GM08714 (cell line): ENCODE measurements around the gene CFAP99.

ENCODE experiments used
- H3K4me3 ChIP-seq: fragments of 200-500 bp; sonication (Bioruptor generic); 2 replicates; pipeline ENCODE4 v1.5.1; 2014; ENCODE audit warnings: mild to moderate bottlenecking, low read length, inconsistent platforms
- ZNF274 ChIP-seq: IDR thresholded peaks from 2 replicates; pipeline ENCODE4 v1.6.1; 2012; ENCODE audit warnings: mild to moderate bottlenecking, low read depth, low read length

The CFAP99 gene

DNA sequence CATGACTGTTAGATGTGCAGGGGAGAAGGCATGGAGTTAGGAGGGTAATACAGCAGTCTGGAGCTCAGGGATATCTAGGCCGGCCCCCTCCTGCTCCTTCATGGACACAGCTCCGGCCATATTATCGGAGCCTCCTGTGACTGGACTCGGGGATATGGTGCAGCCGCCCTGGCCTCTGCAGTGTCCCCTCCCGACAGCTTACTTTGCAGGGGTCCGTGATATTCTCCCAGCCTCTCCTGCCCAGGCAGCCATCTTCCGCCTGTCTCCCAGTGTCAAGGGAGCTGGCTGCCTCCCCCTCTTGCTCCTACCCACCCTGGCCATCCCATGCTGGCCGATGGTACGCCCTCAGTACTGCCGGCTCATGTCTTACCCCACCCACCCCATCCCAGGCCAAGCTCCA is 30.3 kb downstream of the CFAP99 start:
- TF ChIP-seq ZNF274 = no peak
- no peak overlapping the region for H3K4me3 ChIP-seq

DNA sequence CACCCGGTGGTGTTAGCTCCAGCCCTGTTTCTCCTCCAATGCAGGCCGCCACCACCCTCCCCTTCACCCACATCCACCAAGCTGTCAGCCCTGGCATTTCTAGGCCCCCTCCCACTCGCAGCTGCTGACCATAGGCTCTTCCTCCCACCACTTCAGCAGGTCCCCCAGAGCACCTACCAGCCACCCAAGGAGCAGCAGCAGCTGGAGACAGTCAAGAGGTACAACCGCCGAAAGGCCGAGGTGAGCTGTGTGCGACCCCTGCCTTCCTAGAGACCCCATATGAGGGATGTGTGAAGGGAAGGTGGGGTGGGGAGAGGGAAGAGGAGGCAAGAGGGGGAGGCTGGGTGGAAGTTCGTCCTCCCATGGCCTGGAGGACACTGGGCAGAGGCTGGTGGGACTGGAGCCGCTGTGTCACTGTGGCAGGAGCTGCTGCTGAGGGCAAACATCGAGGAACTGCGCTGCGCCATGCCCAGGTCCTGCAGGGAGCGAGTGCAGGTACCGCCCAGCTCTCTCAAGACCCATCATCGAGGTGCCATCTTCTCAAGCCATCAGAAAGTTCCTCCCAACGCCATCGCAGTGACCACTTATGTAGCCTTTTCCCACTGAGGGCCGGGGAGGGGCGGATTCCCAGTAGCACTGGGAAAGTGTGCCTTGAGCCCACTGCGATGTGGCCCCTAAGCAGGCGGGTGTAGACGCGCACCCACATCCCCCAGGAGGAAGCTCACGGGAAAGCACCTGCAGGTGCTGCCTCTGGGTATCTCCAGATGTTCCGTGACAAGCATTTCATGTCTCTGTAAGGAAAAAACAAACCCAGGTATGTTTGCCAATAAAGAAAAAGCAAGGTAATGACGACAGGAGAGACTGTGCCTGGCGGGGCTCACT is 31.0 kb downstream of the CFAP99 start:
- TF ChIP-seq ZNF274 = no peak
- H3K4me3 ChIP-seq = no peak overlapping the region

DNA sequence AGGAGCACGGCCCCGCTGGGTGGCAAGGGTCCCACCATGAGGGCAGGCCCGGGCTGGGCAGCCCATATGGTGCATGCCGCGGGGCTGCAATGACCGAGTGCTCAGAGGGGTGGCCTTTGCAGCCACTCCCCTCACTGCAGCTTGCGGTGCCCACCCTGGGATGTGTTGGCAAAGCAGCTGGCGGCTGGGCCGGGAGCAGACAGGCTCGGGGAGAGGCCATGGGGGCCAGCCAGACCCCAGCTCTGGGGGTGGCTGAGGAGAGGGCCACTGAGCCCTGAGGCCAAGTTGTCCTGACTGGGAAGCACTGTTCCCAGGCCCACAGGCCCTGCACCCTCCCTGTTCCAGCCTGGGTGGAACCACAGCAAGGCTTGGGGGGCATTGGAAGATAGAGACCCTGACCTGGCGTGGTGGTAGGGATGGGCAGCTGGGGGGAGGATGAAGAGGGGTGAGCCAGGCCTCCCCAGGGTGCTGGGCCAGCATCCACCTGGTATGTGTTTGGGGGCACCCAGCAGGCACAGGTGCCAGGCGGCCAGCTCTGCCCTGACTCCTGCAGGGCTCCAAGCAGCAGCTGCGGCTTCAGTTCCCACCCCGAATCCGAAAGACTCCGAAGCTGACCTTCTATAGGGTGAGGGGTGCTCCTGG is 31.8 kb downstream of the CFAP99 start:
- H3K4me3 ChIP-seq = no peak overlapping the region
- no peak for TF ChIP-seq ZNF274

DNA sequence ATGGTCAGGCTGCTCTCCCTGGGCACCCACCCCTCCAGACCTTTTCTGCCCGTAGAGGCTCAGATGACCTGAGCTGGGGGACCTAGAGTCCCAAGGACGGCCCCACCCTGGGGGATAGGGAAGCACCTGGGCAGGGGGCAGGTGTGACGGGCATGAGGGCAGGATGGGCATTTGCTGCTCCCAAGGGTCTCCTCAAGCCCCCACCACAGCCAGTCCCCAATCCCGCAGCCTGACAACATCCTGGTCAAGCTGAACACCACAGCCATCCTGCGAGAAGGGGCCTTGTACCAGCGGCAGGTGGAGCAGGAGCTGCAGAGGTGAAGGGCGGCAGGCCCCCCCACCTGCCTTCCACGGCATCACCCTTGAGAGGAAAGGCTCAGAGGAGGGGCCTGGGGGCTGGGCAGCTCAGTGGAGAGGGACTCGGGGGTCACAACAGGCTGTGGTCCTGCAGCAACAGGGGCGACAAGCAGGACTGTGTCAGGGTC is 32.3 kb downstream of the CFAP99 start:
- H3K4me3 ChIP-seq = no peak overlapping the region
- TF ChIP-seq ZNF274 = no peak

DNA sequence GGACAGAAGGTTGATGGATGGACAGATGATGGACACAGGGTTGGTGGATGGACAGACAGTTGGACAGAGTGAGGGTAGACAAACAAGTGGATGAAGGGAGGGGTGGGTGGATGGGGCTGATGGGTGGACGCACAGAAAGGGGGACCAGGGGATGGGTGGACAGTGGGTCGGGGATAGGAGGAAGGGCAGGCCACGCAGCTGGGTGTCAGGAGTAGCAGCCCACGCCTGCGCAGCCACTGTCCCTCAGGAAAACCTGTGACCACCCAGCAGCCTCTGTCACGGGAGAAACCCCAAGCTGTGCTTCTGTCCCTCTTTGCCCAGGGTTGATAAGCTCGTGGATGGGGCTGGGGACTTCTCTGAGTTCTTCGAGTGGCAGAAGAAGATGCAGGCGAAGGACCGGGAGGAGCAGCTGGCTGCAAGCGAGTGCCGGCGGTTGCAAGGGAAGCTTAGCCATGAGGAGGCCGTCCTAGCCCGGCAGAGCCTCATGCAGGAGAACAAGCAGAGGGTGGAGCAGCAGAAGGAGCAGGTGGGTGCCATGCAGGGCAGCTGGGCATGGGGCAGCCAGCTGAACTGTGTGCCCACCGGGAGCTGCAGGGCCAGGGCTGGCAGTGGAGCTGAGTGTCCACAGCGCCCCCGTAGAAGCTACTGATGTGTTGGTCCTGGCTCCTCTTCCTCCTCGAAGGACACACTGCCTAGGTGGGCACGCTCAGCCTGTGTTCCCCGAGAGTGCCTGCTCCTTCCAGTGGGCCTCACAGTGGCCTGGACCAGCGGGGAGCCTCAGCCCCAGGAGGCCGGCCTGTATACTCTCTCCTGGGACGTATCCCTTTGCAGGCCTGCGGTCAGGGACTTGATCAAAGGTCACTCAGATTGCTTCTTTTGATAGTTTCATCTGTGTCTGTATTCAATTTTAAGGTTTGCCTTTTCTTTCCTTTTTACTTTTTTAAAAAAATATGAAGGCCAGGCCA is 33.3 kb downstream of the CFAP99 start:
- H3K4me3 ChIP-seq = no peak overlapping the region
- no peak for TF ChIP-seq ZNF274

DNA sequence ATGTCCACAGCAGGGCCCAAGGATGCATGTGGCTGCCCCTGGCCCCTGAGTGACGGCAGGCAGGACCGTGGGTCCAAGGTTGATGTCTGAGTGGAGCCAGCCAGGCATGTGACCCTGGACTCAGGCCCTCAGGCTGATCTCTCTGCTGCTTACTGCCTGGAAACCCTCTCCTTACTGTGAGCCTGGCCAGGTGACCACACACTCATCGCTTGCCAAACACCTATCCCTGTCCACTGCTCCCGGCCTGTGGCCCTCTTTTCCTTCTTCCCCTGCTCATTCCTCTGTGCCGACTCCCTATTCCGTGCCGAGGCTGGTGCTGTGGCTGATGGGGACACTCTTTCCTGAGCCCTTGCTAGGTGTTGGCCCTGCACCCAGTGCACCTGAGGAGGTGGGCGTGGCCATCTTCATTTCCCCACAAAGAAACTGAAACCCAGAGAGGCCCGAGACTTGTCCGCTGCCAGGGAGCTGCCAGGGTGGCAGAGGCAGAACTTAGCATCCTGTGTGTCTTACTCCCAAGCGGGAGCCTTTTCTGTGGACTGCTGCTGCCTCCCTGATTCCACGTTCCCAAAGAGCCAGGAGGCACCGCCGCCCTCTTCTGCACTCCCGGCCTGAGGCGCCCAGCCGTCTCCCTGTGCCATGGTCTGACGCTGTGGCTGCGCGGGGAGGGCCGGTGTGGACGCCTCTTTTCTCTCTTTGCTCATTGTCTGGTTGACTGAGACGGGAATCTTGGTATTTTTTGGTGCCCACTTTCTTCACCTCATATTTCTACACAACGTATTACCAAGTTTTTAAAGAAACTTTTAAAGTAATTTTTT is 38.9 kb downstream of the CFAP99 start:
- no peak overlapping the region for H3K4me3 ChIP-seq
- TF ChIP-seq ZNF274 = no peak

DNA sequence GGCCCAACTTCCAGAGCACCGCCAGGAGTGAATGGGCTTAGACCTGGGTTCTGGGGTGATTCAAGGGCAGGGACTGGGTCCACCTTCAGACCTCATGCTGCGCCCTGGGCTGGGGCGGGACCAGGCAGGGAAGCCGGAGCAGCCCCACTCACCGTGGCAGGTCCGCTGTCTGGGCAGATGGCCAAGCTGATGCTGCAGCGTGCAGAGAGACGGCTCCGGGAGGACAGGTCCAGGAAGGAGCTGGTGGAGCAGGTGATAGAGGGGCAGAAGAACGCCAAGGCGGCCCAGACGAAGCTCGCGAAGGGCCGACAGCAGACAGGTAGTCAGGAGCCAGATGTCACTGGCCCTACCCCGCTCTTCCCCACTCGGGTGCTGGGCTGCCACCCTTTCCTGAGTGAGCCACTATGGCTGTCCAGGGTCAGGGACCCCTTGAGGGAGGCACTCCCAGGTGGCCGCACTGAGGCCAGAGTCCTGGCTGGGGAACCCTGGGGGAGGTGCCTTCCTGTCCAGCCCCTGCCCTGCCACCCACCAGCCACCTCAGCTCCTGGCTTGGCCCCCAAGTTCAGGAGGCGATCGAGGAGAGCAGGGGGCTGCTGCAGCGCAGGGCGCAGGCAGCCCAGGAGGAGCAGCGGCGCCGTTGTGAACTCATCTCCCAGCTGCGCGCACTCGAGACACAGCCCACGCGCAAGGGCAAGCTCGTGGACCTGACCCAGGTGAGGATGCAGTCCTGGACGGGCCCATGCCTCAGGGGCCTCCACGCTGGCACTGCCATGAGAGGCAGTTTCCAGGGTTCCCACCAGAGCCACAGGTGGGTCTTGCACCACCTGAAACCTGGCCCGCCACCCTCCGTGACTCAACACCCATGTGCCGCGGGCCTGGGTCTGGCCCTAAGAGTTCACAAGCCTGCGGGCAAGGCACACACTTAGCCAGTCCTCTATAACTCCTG is 40.1 kb downstream of the CFAP99 start:
- no peak overlapping the region for H3K4me3 ChIP-seq
- no peak for TF ChIP-seq ZNF274

DNA sequence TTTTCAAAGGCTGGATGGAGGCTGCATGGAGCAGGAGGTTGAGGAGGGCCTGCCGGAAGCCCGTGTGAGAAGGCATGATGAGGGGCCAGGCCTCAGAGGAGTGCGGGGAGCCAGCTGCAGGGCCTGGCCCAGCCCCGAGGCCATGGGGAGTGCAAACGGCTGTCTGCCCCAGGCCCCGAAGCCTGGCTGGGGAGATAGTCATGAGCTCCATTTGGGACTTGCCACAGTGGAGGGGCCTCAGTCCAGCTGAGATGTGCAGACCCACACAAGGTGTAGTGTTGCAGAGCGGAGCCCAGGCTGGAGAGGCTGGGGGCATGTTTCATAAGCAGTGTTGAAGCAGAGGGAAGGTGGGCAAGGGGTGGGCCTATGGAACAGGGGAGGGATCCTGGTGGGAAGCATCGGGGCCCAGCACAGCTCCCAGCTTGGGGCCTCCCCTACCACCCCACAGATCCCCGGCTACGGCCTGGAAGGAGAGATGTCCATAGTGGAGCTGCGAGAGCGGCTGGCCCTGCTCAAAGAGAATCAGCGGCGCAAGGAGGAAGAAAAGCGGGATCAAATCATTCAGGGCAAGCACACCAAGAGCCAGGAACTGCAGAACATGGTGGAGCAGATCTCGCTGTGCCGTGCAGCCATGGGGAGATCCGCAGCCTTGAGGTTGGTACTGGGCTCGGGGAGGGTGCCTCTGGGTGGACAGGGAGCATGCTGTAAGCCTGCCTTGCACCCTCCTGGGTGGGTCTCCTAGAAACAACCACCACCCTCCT is 41.0 kb downstream of the CFAP99 start:
- no peak overlapping the region for H3K4me3 ChIP-seq
- TF ChIP-seq ZNF274 = no peak

DNA sequence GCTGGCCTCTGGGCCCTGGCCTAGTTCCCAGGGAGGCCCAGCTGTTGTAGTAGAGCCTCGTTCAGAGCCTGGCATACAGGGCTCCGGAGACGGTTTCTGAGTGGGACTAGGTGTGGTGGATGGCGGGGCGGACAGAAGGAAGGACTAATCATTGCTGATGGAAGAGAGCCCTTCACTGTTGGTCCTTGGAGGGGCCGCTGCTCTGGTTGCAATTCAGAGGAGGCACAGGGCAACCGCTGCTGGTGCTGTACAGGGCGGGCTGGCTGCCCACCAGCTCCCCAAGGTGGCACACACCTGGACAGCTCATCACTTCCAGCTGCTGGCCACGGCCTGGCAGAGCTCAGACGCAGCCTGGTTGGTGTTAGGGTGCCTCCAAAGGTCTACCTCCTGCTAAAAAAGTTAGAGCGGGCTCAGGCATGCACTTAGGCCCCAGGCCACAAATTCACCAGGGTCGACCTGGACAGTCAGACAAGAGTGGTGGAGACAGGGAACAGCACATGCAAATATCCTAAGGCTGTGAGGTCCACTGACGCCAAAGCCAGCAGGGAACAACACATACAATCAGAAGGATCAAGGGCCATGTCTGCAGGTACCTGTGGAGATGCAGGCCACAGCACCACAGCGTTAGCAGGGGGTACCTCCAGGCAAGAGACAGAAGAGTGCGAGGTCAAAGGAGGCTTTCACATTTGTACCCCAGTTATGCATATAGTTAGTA is 42.6 kb downstream of the CFAP99 start:
- no peak for TF ChIP-seq ZNF274
- no peak overlapping the region for H3K4me3 ChIP-seq

DNA sequence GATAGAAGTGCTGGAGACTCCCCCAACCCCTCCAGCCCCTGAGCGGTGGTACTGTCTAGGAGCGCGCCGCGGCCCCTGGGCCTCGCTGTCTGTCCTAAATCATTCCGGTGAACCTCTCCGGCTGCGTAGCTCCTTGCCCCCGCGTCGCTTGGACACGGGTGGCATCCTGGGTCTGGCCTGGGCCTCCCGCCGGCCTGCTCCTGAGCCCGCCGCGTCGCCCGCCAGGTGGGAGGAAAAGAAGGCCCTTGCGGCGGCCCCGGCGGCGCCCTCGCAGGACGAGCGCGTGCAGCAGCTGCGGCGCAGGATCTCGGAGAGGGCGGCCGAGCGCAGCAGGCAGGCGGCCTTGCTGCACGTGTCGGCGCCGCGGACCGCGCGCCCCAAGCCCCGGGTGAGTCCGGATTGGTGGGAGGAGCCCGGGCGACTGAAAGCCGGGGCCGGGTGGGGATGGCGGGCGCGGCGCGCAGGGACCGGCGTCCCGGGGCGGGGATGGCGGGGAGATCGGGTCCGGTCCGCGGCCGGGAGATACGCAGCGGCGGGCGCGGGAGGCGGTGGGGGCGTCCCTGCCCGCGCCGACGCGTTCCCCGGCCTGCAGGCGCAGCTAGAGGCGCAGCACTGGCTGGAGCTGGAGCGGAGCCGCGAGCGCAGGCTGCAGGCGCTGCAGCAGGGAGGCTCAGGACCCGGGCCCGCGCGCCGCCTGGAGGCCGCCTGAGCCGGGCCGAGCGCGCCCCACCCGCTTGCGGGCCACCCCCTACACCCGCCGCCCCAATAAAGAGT is 43.6 kb downstream of the CFAP99 start:
- peak overlapping the region; percentile 20; the same call in 1 of the 2 replicates for H3K4me3 ChIP-seq
- no peak for TF ChIP-seq ZNF274
